Endothelial cell of umbilical vein (primary cell): ENCODE data around the gene TLX1. TPM values are rescaled to one million over a fixed set of nuclear protein-coding genes. Genes with fewer than 3 reads are reported as not detected.

Experiments
- BruUV-seq: library from RNA; stranded (reverse); fragments of 400-500 nt; replicated peaks from 2 replicates; lab custom pipeline; 2021; lab: Mats Ljungman, UMichigan
- CTCF ChIA-PET: fragments of 300-600, 350-600 bp; sonication (Branson Sonifier 250); formaldehyde crosslinking; loops from one replicate; lab custom pipeline; 2021; ENCODE audit warnings: antibody characterized with exemption, inconsistent platforms; lab: Charles Lee
- POLR2A ChIA-PET: fragments of 300-600, 350-600 bp; sonication (Branson Sonifier 250); formaldehyde crosslinking; loops from one replicate; lab custom pipeline; 2021; ENCODE audit warnings: antibody characterized with exemption, inconsistent platforms; lab: Charles Lee
- DNase-seq: peaks from one replicate; pipeline ENCODE4 v3.0.0-alpha.2; 2011; ENCODE audit warnings: low read depth, low spot score
- FAIRE-seq: peaks from 2 replicates; lab custom pipeline; 2011; peaks lifted over from hg19 to GRCh38; lab: Jason Lieb, UNC
- H2AFZ ChIP-seq: 2 replicates; pipeline ENCODE4 v1.6.0; 2012; ENCODE audit warnings: low read depth, low read length, control low read depth, inconsistent platforms
- H3K27ac ChIP-seq: 2 replicates; pipeline ENCODE4 v1.5.1; 2011; ENCODE audit warnings: low read depth, mild to moderate bottlenecking, control low read depth, low read length, moderate library complexity; ENCODE audit not compliant: insufficient read depth
- H3K27me3 ChIP-seq, 2 experiments: 2 replicates each; pipeline versions ENCODE4 v1.6.0 to v1.6.1; 2011; ENCODE audit warnings: low read length in 2 of 2, mixed read lengths in 1 of 2; ENCODE audit not compliant: control insufficient read depth in 2 of 2, insufficient read depth in 2 of 2
- H3K36me3 ChIP-seq, 2 experiments: 2 replicates in 1 of 2; 3 replicates in 1 of 2; pipeline ENCODE4 v1.5.1; 2011; ENCODE audit warnings: low read length in 2 of 2, mild to moderate bottlenecking in 1 of 2, moderate library complexity in 1 of 2; ENCODE audit not compliant: control insufficient read depth in 2 of 2, insufficient read depth in 2 of 2; ENCODE audit errors: extremely low read depth in 1 of 2
- H3K4me1 ChIP-seq: 3 replicates; pipeline ENCODE4 v1.5.1; 2011; ENCODE audit warnings: mild to moderate bottlenecking, low read length; ENCODE audit not compliant: control insufficient read depth, insufficient read depth; ENCODE audit errors: extremely low read depth
- H3K4me2 ChIP-seq: 2 replicates; pipeline ENCODE4 v1.6.1; 2011; ENCODE audit warnings: low read length, control low read depth, mixed read lengths; ENCODE audit not compliant: insufficient read depth
- H3K4me3 ChIP-seq, 3 experiments: fragments of 200-600 bp in 1 of 3; sonication (generic), shearing (Covaris generic) in 1 of 3; replicated peaks in 1 of 3; 2 replicates each; pipeline ENCODE4 v1.5.1; 2011 to 2016; ENCODE audit warnings: control low read depth in 3 of 3, low read length in 3 of 3, mild to moderate bottlenecking in 2 of 3, inconsistent platforms in 1 of 3, low read depth in 1 of 3, moderate library complexity in 1 of 3; ENCODE audit not compliant: insufficient read depth in 1 of 3
- H3K79me2 ChIP-seq: 2 replicates; pipeline ENCODE4 v1.6.0; 2012; ENCODE audit warnings: low read length, inconsistent platforms; ENCODE audit not compliant: control insufficient read depth, insufficient read depth
- H3K9ac ChIP-seq: replicated peaks from 2 replicates; pipeline ENCODE3; 2011; ENCODE audit warnings: low read length, control low read depth; ENCODE audit not compliant: insufficient read depth; ENCODE audit errors: extremely low read depth
- H3K9me1 ChIP-seq: replicated peaks from 3 replicates; pipeline ENCODE4 v1.6.0; 2011; ENCODE audit warnings: mild to moderate bottlenecking, low read length; ENCODE audit not compliant: control insufficient read depth, insufficient read depth; ENCODE audit errors: extremely low read depth
- H3K9me3 ChIP-seq: replicated peaks from 2 replicates; pipeline ENCODE4 v1.5.1; 2012; ENCODE audit warnings: low read length, inconsistent platforms; ENCODE audit not compliant: control insufficient read depth, insufficient read depth
- H4K20me1 ChIP-seq: replicated peaks from 2 replicates; pipeline ENCODE3; 2011; ENCODE audit warnings: mild to moderate bottlenecking, low read length; ENCODE audit not compliant: control insufficient read depth, insufficient read depth; ENCODE audit errors: extremely low read depth
- CTCF ChIP-seq, 2 donors: IDR thresholded peaks; 1 replicate in 1 of 2; 2 replicates in 1 of 2; pipeline ENCODE4 v1.5.1; 2011; ENCODE audit warnings: low read length in 2 of 2, mild to moderate bottlenecking in 2 of 2, moderate library complexity in 2 of 2, control low read depth in 1 of 2, inconsistent platforms in 1 of 2, low read depth in 1 of 2; ENCODE audit not compliant: insufficient read depth in 1 of 2; ENCODE audit errors: extremely low read depth in 1 of 2
- EZH2 ChIP-seq: IDR thresholded peaks from 2 replicates; pipeline ENCODE4 v1.6.1; 2012; ENCODE audit warnings: borderline replicate concordance, low read depth, mild to moderate bottlenecking, moderate library complexity, low read length, inconsistent platforms; ENCODE audit not compliant: severe bottlenecking
- FOS ChIP-seq: IDR thresholded peaks from 2 replicates; pipeline ENCODE4 v1.6.1; 2011; ENCODE audit warnings: mild to moderate bottlenecking, low read length, moderate library complexity, borderline replicate concordance; ENCODE audit not compliant: insufficient read depth
- GATA2 ChIP-seq: IDR thresholded peaks from 2 replicates; pipeline ENCODE4 v1.7.0; 2011; ENCODE audit warnings: low read depth, mild to moderate bottlenecking, moderate library complexity, mixed read lengths, low read length; ENCODE audit not compliant: insufficient read length, insufficient read depth
- MAX ChIP-seq: IDR thresholded peaks from 2 replicates; pipeline ENCODE4 v1.6.1; 2011; ENCODE audit not compliant: insufficient read depth, insufficient read length
- MYC ChIP-seq: IDR thresholded peaks from one replicate; pipeline ENCODE4 v1.6.1; 2011; ENCODE audit warnings: mild to moderate bottlenecking, low read depth, low read length
- POLR2A ChIP-seq: IDR thresholded peaks from 2 replicates; pipeline ENCODE4 v1.6.1; 2012; ENCODE audit warnings: low read depth, mild to moderate bottlenecking, control low read depth, low read length
- POLR2AphosphoS5 ChIP-seq: IDR thresholded peaks from 2 replicates; pipeline ENCODE4 v1.6.1; 2012; ENCODE audit warnings: low read depth, mild to moderate bottlenecking, control low read depth, low read length, moderate library complexity; ENCODE audit not compliant: insufficient read depth
- dilution Hi-C: fragments of 300-500 bp; cut with MboI; formaldehyde crosslinking; loops from one replicate; pipeline ENCODE4 v1.15.0; 2019; ENCODE audit warnings: low sequenced_read_pairs; ENCODE audit not compliant: extremely low pct_ligation_motif_present
- intact Hi-C: fragments of 100-400 bp; cut with micrococcal nuclease; formaldehyde crosslinking; loops from one replicate; pipeline ENCODE4 v1.10.0; 2022
- polyA plus RNA-seq, 4 experiments: library from polyadenylated mRNA; depleted of rRNA in 3 of 4; stranded (reverse) in 3 of 4; unstranded in 1 of 4; fragments of >200 nt; gene quantifications; 2 replicates each; pipeline versions ENCODE4 v1.2.1 to v1.2.3, GENCODE V29; 2011 to 2012; ENCODE audit warnings: missing spikeins in 1 of 4
- total RNA-seq: library from RNA; stranded (reverse); gene quantifications from 2 replicates; pipeline ENCODE4 v1.2.3, GENCODE V29; 2021

TLX1 gene
- total and polyA plus RNA-seq, 2 donors (not counting 3 experiments of a cell fraction or from before 2014, with no cell fraction given), result not detected

- DNase-seq, result no peak
- TF ChIP-seq MAX (no peak), GATA2 (no peak), MYC (no peak), EZH2 (no peak), POLR2AphosphoS5 (no peak), POLR2A (no peak), CTCF (IDR thresholded peaks at IDR 0.05; ENCODE audit: extremely low read depth in 1 of 2, insufficient read depth in 1 of 2, low read depth in 1 of 2, low read length in 2 of 2) (no peak), FOS (no peak)
- Histone ChIP-seq H3K4me2 (peak overlapping the region; percentile 69), H3K4me3 (peak overlapping the region in 1 of 3 experiments; percentile 40), H3K9ac (no peak overlapping the region), H2AFZ (no peak overlapping the region), H3K27me3 (peaks cover 65 to 77% of the 10 kb centered on the region in 2 experiments), H4K20me1 (no peaks in the 10 kb centered on the region), H3K9me3 (no peaks in the 10 kb centered on the region), H3K9me1 (no peaks in the 10 kb centered on the region), H3K4me1 (no peaks in the 10 kb centered on the region), H3K79me2 (no peaks in the 10 kb centered on the region), H3K36me3 (no peaks in the 10 kb centered on the region), H3K27ac (no peak overlapping the region)
- dilution Hi-C loops (no loop called here), intact Hi-C loops (no loop called here)
- no peak for FAIRE-seq
- POLR2A ChIA-PET, result no interaction called here
- CTCF ChIA-PET, result interaction anchor here (1.1 kb wide), 1 partner anchor 21 kb away, joined by 3 read pairs; no protein-coding TSS in a partner anchor
- BruUV-seq, result no TSS peak
Observed at GRCh38 chr10:101120520-101120883, 10.6 kb upstream of the TLX1 start.
